ENCODE measurements around the gene TARDBP. TPM values are rescaled to one million over a fixed set of nuclear protein-coding genes. Genes with fewer than 3 reads are reported as not detected.

TARDBP gene
- total RNA-seq (2022; extraction: Qiagen RNA extraction) = 173 to 244 TPM (median 199 TPM) in 5 replicates

GRCh38 chr1:11012260-11013159 is at the start of gene TARDBP:
TSS of gene TARDBP (plus strand) at chr1:11012654. CDS start at chr1:11013728, 1,074 bp downstream.

DNA sequence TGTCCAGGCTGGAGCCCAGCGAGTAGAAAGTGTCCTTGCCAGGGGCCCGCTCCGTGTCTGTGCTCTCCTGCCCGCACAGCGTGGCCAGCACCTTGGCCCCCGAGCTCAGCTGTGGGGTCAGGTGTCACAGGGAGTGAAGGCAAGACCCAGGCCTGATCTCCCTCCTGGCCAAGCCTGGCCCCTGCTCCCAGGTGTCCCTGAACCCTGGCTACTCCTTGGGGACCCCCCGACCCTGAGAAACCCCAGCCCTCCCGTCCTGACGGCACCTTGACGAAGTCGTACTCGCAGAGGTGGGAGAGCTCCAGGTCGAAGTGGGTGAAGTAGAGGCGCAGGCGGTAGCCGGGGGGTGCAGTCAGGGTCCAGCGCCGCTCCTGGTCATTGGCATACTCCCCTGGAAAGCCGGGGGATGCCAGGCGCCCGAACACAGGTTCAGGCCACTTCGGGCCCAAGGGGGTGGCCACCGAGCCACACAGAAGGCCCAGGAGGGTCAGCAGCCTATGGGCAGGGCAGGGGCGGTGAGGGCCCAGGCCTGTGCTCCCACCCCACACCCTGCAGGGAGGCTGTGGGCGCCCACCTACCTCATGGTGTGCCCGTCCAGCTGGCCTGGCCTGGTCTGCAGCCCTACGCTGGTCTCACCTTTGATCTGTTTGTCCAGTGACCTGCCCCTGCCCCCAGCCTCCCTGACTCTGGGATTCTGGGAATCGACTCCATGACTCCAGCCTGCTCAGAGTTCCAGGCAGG is 34.3 kb downstream of the TARDBP start, which contains the start of gene MASP2:
TSS of gene MASP2 (minus strand) at position 615 of the 741 bp plus-strand sequence. CDS start at position 583, 32 bp downstream.

GRCh38 chr1:11059968-11060830 is 47.7 kb downstream of the TARDBP start, which contains the start of gene SRM:
TSS of gene SRM (minus strand) at chr1:11060018. CDS start at chr1:11059943, 75 bp downstream.

Other genes with a start within 250 kb of the TARDBP start
- 1.7 to 1.8 TPM (median 1.8 TPM) in 5 replicates for gene CASZ1, start 216.0 kb upstream of the TARDBP start, total RNA-seq (2022; extraction: Qiagen RNA extraction)
- 0.09 to 0.53 TPM (median 0.16 TPM) in 4 of 5 replicates, not detected in the other for gene MASP2, start 34.6 kb downstream of the TARDBP start, total RNA-seq (2022; extraction: Qiagen RNA extraction)
- 143 to 241 TPM (median 214 TPM) in 5 replicates for gene SRM, start 47.4 kb downstream of the TARDBP start, total RNA-seq (2022; extraction: Qiagen RNA extraction)
- 35.1 to 39.5 TPM (median 38.9 TPM) in 5 replicates for gene EXOSC10, start 87.2 kb downstream of the TARDBP start, total RNA-seq (2022; extraction: Qiagen RNA extraction)
- not detected in 5 replicates for gene ANGPTL7, start 176.7 kb downstream of the TARDBP start, total RNA-seq (2022; extraction: Qiagen RNA extraction)
- gene MTOR, start 249.9 kb downstream of the TARDBP start, total RNA-seq (2022; extraction: Qiagen RNA extraction) = 11.6 to 14.6 TPM (median 14.1 TPM) in 5 replicates